ENCODE data around the gene KIF2A.
A peak's percentile ranks its signal among the peaks of the same experiment; 100 is the strongest.

The KIF2A gene

DNA sequence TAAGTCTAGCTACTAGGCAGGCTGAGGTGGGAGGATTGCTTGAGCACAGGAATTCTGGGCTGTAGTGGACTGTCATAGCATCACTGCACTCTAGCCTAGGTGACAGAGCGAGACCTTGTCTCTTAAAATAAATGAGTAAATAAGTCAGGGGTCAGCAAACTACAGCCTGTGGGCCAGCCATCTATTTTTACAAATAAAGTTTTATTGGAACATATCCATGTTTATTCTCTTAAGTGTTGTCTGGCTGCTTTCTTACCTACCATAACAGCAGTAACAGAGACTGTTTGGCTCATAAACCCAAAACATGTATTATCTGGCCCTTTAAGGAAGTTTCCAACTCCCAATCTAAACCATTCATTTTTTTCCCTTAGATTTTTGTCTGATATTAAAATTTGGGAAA is 68.1 kb downstream of the KIF2A start:
- TF ChIP-seq YY1 (IDR thresholded peaks at IDR 0.05; ENCODE audit: low read depth) = no peak

DNA sequence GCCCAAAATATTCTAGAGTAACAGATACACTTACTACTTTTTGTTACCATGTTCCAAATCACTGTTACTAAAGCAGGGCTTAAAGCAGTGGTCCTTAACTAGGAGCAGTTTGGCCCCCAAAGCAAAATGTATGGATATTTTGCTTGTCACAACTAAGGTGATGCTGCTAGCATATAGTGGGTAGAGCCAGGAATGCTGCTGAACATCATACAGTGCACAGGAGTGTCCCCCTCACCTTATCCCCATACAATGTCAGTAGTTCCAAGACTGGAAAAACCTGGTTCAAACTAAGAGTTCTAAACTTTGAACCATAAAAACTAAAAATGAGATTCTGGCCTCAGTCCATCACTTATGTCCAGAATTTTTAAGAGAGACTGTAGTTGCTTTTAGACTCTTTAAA is 69.6 kb downstream of the KIF2A start:
- TF ChIP-seq, protein P1, sequence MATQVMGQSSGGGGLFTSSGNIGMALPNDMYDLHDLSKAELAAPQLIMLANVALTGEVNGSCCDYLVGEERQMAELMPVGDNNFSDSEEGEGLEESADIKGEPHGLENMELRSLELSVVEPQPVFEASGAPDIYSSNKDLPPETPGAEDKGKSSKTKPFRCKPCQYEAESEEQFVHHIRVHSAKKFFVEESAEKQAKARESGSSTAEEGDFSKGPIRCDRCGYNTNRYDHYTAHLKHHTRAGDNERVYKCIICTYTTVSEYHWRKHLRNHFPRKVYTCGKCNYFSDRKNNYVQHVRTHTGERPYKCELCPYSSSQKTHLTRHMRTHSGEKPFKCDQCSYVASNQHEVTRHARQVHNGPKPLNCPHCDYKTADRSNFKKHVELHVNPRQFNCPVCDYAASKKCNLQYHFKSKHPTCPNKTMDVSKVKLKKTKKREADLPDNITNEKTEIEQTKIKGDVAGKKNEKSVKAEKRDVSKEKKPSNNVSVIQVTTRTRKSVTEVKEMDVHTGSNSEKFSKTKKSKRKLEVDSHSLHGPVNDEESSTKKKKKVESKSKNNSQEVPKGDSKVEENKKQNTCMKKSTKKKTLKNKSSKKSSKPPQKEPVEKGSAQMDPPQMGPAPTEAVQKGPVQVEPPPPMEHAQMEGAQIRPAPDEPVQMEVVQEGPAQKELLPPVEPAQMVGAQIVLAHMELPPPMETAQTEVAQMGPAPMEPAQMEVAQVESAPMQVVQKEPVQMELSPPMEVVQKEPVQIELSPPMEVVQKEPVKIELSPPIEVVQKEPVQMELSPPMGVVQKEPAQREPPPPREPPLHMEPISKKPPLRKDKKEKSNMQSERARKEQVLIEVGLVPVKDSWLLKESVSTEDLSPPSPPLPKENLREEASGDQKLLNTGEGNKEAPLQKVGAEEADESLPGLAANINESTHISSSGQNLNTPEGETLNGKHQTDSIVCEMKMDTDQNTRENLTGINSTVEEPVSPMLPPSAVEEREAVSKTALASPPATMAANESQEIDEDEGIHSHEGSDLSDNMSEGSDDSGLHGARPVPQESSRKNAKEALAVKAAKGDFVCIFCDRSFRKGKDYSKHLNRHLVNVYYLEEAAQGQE (IDR thresholded peaks at IDR 0.05; ENCODE audit: low read depth) = no peak
- TF ChIP-seq FOXM1 (IDR thresholded peaks at IDR 0.05; ENCODE audit: borderline replicate concordance, low read depth) = no peak
- TF ChIP-seq TEAD4 (IDR thresholded peaks at IDR 0.05) = no peak
- TF ChIP-seq EGR1 (IDR thresholded peaks at IDR 0.05) = no peak
- TF ChIP-seq, protein P2, sequence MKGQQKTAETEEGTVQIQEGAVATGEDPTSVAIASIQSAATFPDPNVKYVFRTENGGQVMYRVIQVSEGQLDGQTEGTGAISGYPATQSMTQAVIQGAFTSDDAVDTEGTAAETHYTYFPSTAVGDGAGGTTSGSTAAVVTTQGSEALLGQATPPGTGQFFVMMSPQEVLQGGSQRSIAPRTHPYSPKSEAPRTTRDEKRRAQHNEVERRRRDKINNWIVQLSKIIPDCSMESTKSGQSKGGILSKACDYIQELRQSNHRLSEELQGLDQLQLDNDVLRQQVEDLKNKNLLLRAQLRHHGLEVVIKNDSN (IDR thresholded peaks at IDR 0.05) = no peak
- no peak for TF ChIP-seq CEBPB (IDR thresholded peaks at IDR 0.05)
- TF ChIP-seq YY1 (IDR thresholded peaks at IDR 0.05; ENCODE audit: low read depth) = no peak
- TF ChIP-seq TAF1 (IDR thresholded peaks at IDR 0.05; ENCODE audit: low read depth) = no peak
- no peak for TF ChIP-seq TCF12 (IDR thresholded peaks at IDR 0.05; ENCODE audit: low read depth)
- TF ChIP-seq RAD21 (IDR thresholded peaks at IDR 0.05; ENCODE audit: low read depth) = no peak
- TF ChIP-seq CREB1 (IDR thresholded peaks at IDR 0.05; ENCODE audit: low read depth) = no peak
- TF ChIP-seq, protein P3, sequence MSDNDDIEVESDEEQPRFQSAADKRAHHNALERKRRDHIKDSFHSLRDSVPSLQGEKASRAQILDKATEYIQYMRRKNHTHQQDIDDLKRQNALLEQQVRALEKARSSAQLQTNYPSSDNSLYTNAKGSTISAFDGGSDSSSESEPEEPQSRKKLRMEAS (IDR thresholded peaks at IDR 0.05) = no peak
- TF ChIP-seq NFIC (IDR thresholded peaks at IDR 0.05) = no peak
- no peak for TF ChIP-seq ZBTB7A (IDR thresholded peaks at IDR 0.05; ENCODE audit: low read depth)
- TF ChIP-seq EP300 (IDR thresholded peaks at IDR 0.05; ENCODE audit: borderline replicate concordance) = no peak

DNA sequence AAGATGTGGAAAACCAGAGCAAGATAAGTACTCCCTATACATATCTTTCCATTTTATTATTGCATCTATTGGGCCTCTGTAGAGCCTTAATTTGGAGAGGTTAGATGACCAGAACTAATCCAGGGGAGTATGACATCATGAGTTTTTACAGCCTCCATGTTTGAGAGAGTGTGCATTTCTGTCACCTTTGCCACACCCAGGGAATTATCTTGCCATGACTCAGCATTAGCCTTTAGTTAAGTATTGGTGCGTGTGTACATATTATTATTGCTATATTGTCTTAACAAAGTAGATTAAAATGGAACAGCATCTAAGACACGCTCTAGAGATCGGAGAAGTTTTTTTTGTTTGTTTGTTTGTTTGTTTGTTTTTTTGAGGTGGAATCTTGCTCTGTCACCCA is 70.1 kb downstream of the KIF2A start:
- TF ChIP-seq FOXM1 (IDR thresholded peaks at IDR 0.05; ENCODE audit: borderline replicate concordance, low read depth) (no peak), RAD21 (IDR thresholded peaks at IDR 0.05; ENCODE audit: low read depth) (no peak), NFIC (IDR thresholded peaks at IDR 0.05) (no peak), YY1 (IDR thresholded peaks at IDR 0.05; ENCODE audit: low read depth) (0 out of 2 replicates have a peak, but pooled peaks have one; percentile 19)

DNA sequence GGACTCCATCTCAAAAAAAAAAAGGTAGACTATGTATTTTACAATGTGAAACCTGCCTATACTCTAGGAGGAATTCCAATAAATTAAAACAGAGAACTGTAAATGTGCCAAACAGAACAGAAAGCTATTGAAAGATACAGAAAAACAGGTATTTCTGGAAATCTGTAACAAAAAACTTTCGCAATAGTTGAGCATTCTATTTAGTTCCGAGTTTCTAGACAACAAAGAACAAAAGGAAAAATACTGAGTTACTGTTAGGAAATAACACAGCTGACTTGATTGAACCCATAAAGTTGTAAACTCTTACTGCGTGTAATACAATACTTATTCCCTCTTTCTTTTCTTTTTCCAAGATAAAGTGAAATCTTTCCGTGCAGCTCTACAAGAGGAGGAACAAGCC is 79.1 kb downstream of the KIF2A start:
- TF ChIP-seq, protein P3 (IDR thresholded peaks at IDR 0.05) = 0 out of 2 replicates have a peak, but pooled peaks have one; percentile 7
- TF ChIP-seq YY1 (IDR thresholded peaks at IDR 0.05; ENCODE audit: low read depth) = no peak
- no peak for TF ChIP-seq EGR1 (IDR thresholded peaks at IDR 0.05)
- TF ChIP-seq TCF12 (IDR thresholded peaks at IDR 0.05; ENCODE audit: low read depth) = peak; percentile 53; the same call in 1 of the 2 replicates
- peak; percentile 60; the same call in 1 of the 2 replicates for TF ChIP-seq FOXM1 (IDR thresholded peaks at IDR 0.05; ENCODE audit: borderline replicate concordance, low read depth)
- peak; percentile 68 for TF ChIP-seq NFIC (IDR thresholded peaks at IDR 0.05)
- no peak for TF ChIP-seq TAF1 (IDR thresholded peaks at IDR 0.05; ENCODE audit: low read depth)
- peak; percentile 97 for TF ChIP-seq CEBPB (IDR thresholded peaks at IDR 0.05)
- no peak for TF ChIP-seq RAD21 (IDR thresholded peaks at IDR 0.05; ENCODE audit: low read depth)
- TF ChIP-seq EP300 (IDR thresholded peaks at IDR 0.05; ENCODE audit: borderline replicate concordance) = peak; percentile 49; the same call in 1 of the 2 replicates
- TF ChIP-seq ZBTB7A (IDR thresholded peaks at IDR 0.05; ENCODE audit: low read depth) = no peak
- TF ChIP-seq, protein P1 (IDR thresholded peaks at IDR 0.05; ENCODE audit: low read depth) = no peak
- no peak for TF ChIP-seq CREB1 (IDR thresholded peaks at IDR 0.05; ENCODE audit: low read depth)
- TF ChIP-seq TEAD4 (IDR thresholded peaks at IDR 0.05) = 0 out of 2 replicates have a peak, but pooled peaks have one; percentile 19
- TF ChIP-seq, protein P2 (IDR thresholded peaks at IDR 0.05) = no peak

DNA sequence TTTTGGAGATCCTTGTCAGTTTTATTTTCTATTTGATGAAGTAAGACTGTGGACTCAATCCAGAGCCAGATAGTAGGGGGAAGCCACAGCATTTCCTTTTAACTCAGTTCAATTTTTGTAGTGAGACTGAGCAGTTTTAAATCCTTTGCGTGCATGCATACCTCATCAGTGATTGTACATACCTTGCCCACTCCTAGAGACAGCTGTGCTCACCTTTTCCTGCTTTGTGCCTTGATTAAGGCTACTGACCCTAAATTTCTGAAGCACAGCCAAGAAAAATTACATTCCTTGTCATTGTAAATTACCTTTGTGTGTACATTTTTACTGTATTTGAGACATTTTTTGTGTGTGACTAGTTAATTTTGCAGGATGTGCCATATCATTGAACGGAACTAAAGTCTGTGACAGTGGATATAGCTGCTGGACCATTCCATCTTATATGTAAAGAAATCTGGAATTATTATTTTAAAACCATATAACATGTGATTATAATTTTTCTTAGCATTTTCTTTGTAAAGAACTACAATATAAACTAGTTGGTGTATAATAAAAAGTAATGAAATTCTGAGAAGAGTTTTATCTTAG is 79.9 kb downstream of the KIF2A start:
- TF ChIP-seq CEBPB (IDR thresholded peaks at IDR 0.05) = no peak
- no peak for TF ChIP-seq TAF1 (IDR thresholded peaks at IDR 0.05; ENCODE audit: low read depth)
- peak; percentile 81 for TF ChIP-seq NFIC (IDR thresholded peaks at IDR 0.05)
- TF ChIP-seq EGR1 (IDR thresholded peaks at IDR 0.05) = no peak
- peak; percentile 54; the same call in 1 of the 2 replicates for TF ChIP-seq TCF12 (IDR thresholded peaks at IDR 0.05; ENCODE audit: low read depth)
- TF ChIP-seq, protein P2 (IDR thresholded peaks at IDR 0.05) = no peak
- peak; percentile 57; the same call in 1 of the 2 replicates for TF ChIP-seq EP300 (IDR thresholded peaks at IDR 0.05; ENCODE audit: borderline replicate concordance)
- no peak for TF ChIP-seq ZBTB7A (IDR thresholded peaks at IDR 0.05; ENCODE audit: low read depth)
- TF ChIP-seq RAD21 (IDR thresholded peaks at IDR 0.05; ENCODE audit: low read depth) = no peak
- peak; percentile 68 for TF ChIP-seq TEAD4 (IDR thresholded peaks at IDR 0.05)

Data from Ishikawa (cell line).